Epithelial cell of proximal tubule (primary cell): Measurements from ENCODE around the gene BORCS6. TPM values are rescaled to one million over a fixed set of nuclear protein-coding genes. Genes with fewer than 3 reads are reported as not detected.

Experiments
- DNase-seq: peaks from one replicate; pipeline ENCODE4 v3.0.0-alpha.2; 2011; ENCODE audit warnings: low read depth
- H3K4me3 ChIP-seq: 2 replicates; pipeline ENCODE4 v1.5.1; 2011; ENCODE audit warnings: low read depth, mild to moderate bottlenecking, low read length
- CTCF ChIP-seq: conservative IDR thresholded peaks from 2 replicates; pipeline ENCODE4 v1.5.1; 2012; ENCODE audit warnings: low read depth, mild to moderate bottlenecking, low read length
- total RNA-seq: library from RNA; depleted of rRNA; stranded (reverse); fragments of >200 nt; gene quantifications from 2 replicates; pipeline ENCODE4 v1.2.3, GENCODE V29; 2015

BORCS6 gene
- total RNA-seq, 1 donor from 2014 or later, result 9.5 TPM

- no peak for TF ChIP-seq CTCF
- H3K4me3 ChIP-seq, result no peak overlapping the region
- DNase-seq, result no peak
Measured at GRCh38 chr17:8142158-8142886, 47.7 kb downstream of the BORCS6 start.

- no peak for DNase-seq
- no peak overlapping the region for H3K4me3 ChIP-seq
- no peak for TF ChIP-seq CTCF
Measured at GRCh38 chr17:8141741-8142140, 48.2 kb downstream of the BORCS6 start.

- H3K4me3 ChIP-seq, result no peak overlapping the region
- no peak for DNase-seq
- TF ChIP-seq CTCF, result no peak
Measured at GRCh38 chr17:8141045-8141444, 48.9 kb downstream of the BORCS6 start.

GRCh38 chr17:8140065-8141029, 49.6 kb downstream of the BORCS6 start:
- TF ChIP-seq CTCF, result no peak
- no peak overlapping the region for H3K4me3 ChIP-seq

GRCh38 chr17:8138672-8139371, 51.2 kb downstream of the BORCS6 start:
- DNase-seq, result peak; percentile 74
- H3K4me3 ChIP-seq, result peak overlapping the region; percentile 43
- TF ChIP-seq CTCF, result peak; percentile 86

More at GRCh38 chr17:8140065-8141029, 49.6 kb downstream of the BORCS6 start:
- DNase-seq, result no peak

- peak overlapping the region; percentile 41 for H3K4me3 ChIP-seq
- no peak for TF ChIP-seq CTCF
- DNase-seq, result no peak
Measured at GRCh38 chr17:8138374-8138671, 51.7 kb downstream of the BORCS6 start.

Other genes with a start within 250 kb of the BORCS6 start
- not detected in 2 replicates for gene GUCY2D, start 187.6 kb downstream of the BORCS6 start, total RNA-seq
- gene ALOX15B, start 151.1 kb downstream of the BORCS6 start, total RNA-seq, result 0.07 and 1.3 TPM in 2 replicates
- 0.35 TPM in 1 of 2 replicates, not detected in the other for gene ALOX12B, start 102.5 kb downstream of the BORCS6 start, total RNA-seq
- 0.36 TPM in 1 of 2 replicates, not detected in the other for gene ALOXE3, start 71.7 kb downstream of the BORCS6 start, total RNA-seq
- 0.35 TPM in 1 of 2 replicates, not detected in the other for gene HES7, start 66.1 kb downstream of the BORCS6 start, total RNA-seq
- gene PER1, start 37.8 kb downstream of the BORCS6 start, total RNA-seq, result 13.1 and 17.1 TPM in 2 replicates
- 2.1 and 7.0 TPM in 2 replicates for gene VAMP2, start 27.2 kb downstream of the BORCS6 start, total RNA-seq
- 16.9 and 24.3 TPM in 2 replicates for gene TMEM107, start 13.8 kb downstream of the BORCS6 start, total RNA-seq
- 136 and 165 TPM in 2 replicates for gene AURKB, start 20.4 kb upstream of the BORCS6 start, total RNA-seq
- 9.1 and 13.0 TPM in 2 replicates for gene CTC1, start 57.9 kb upstream of the BORCS6 start, total RNA-seq
- gene PFAS, start 59.1 kb upstream of the BORCS6 start, total RNA-seq, result 37.2 and 58.1 TPM in 2 replicates
- gene RANGRF, start 98.5 kb upstream of the BORCS6 start, total RNA-seq, result 36.5 and 37.8 TPM in 2 replicates
- 0.58 and 3.3 TPM in 2 replicates for gene SLC25A35, start 105.2 kb upstream of the BORCS6 start, total RNA-seq
- 0.06 TPM in 1 of 2 replicates, not detected in the other for gene ARHGEF15, start 120.1 kb upstream of the BORCS6 start, total RNA-seq
- gene ODF4, start 149.7 kb upstream of the BORCS6 start, total RNA-seq, result not detected in 2 replicates
- gene RPL26, start 193.0 kb upstream of the BORCS6 start, total RNA-seq, result 2,667 and 4,627 TPM in 2 replicates
- gene RNF222, start 207.6 kb upstream of the BORCS6 start, total RNA-seq, result 0.12 and 0.80 TPM in 2 replicates
- gene NDEL1, start 245.7 kb upstream of the BORCS6 start, total RNA-seq, result 27.3 and 33.4 TPM in 2 replicates